GM23338 (cell line): ENCODE results near the gene KIAA0513.

ENCODE experiments used
- CREB1 ChIP-seq: fragments of 250-450 bp; sonication (Bioruptor Pico); IDR thresholded peaks from 2 replicates; pipeline ENCODE4 v1.5.0; 2020; ENCODE audit warnings: low read depth, mild to moderate bottlenecking, moderate library complexity
- CTCF ChIP-seq, 2 experiments: fragments of 200-600 bp in 1 of 2; sonication (generic) in 1 of 2; conservative IDR thresholded peaks; 2 replicates each; pipeline versions ENCODE4 v1.5.1 to v1.6.1; 2016 to 2017; ENCODE audit warnings: antibody characterized with exemption in 2 of 2, low read depth in 2 of 2, mild to moderate bottlenecking in 2 of 2, moderate library complexity in 1 of 2
- ETS1 ChIP-seq: IDR thresholded peaks from 2 replicates; pipeline ENCODE4 v1.6.1; 2016; ENCODE audit warnings: antibody characterized with exemption
- EZH2 ChIP-seq: fragments of 200-600 bp; sonication (generic); IDR thresholded peaks from one replicate; pipeline ENCODE4 v1.8.0; 2017; ENCODE audit warnings: antibody characterized with exemption, mild to moderate bottlenecking, low read depth; ENCODE audit not compliant: unreplicated experiment
- EZH2phosphoT487 ChIP-seq: fragments of 200-600 bp; sonication (generic); IDR thresholded peaks from one replicate; pipeline ENCODE4 v1.8.1; 2018; ENCODE audit warnings: antibody characterized with exemption; ENCODE audit not compliant: unreplicated experiment
- JUNB ChIP-seq: IDR thresholded peaks from one replicate; pipeline ENCODE4 v1.6.1; 2016; ENCODE audit warnings: antibody characterized with exemption; ENCODE audit not compliant: unreplicated experiment
- POLR2AphosphoS5 ChIP-seq: IDR thresholded peaks from 2 replicates; pipeline ENCODE4 v1.6.1; 2016; ENCODE audit warnings: antibody characterized with exemption, low read depth
- REST ChIP-seq: IDR thresholded peaks from one replicate; pipeline ENCODE4 v1.6.1; 2018; ENCODE audit warnings: antibody characterized with exemption; ENCODE audit not compliant: unreplicated experiment
- STAT1 ChIP-seq: IDR thresholded peaks from one replicate; pipeline ENCODE4 v1.6.1; 2016; ENCODE audit warnings: antibody characterized with exemption; ENCODE audit not compliant: unreplicated experiment
- ZNF331 ChIP-seq: fragments of 250-450 bp; sonication (Bioruptor Pico); IDR thresholded peaks from 2 replicates; pipeline ENCODE4 v1.5.0; 2020; ENCODE audit warnings: low read depth, mild to moderate bottlenecking, moderate library complexity

GRCh38 chr16:85077576-85078125, 50.1 kb downstream of the KIAA0513 start:
- no peak for TF ChIP-seq CTCF (conservative IDR thresholded peaks at IDR 0.05; ENCODE audit: low read depth in 2 of 2)
- TF ChIP-seq ZNF331 (CRISPR knock-in tag): no peak
- TF ChIP-seq ETS1: no peak
- no peak for TF ChIP-seq EZH2
- TF ChIP-seq REST: no peak
- no peak for TF ChIP-seq POLR2AphosphoS5
- TF ChIP-seq EZH2phosphoT487: no peak
- TF ChIP-seq JUNB: no peak
- TF ChIP-seq CREB1: no peak
- no peak for TF ChIP-seq STAT1
